HG02973 (cell line): ENCODE results near the gene MTHFR.

Experiments used
- ATAC-seq: cut with Tn5 transposase; IDR thresholded peaks from one replicate; pipeline ENCODE4 v1.9.1; 2021; ENCODE audit warnings: moderate library complexity; ENCODE audit not compliant: unreplicated experiment

The MTHFR gene

DNA sequence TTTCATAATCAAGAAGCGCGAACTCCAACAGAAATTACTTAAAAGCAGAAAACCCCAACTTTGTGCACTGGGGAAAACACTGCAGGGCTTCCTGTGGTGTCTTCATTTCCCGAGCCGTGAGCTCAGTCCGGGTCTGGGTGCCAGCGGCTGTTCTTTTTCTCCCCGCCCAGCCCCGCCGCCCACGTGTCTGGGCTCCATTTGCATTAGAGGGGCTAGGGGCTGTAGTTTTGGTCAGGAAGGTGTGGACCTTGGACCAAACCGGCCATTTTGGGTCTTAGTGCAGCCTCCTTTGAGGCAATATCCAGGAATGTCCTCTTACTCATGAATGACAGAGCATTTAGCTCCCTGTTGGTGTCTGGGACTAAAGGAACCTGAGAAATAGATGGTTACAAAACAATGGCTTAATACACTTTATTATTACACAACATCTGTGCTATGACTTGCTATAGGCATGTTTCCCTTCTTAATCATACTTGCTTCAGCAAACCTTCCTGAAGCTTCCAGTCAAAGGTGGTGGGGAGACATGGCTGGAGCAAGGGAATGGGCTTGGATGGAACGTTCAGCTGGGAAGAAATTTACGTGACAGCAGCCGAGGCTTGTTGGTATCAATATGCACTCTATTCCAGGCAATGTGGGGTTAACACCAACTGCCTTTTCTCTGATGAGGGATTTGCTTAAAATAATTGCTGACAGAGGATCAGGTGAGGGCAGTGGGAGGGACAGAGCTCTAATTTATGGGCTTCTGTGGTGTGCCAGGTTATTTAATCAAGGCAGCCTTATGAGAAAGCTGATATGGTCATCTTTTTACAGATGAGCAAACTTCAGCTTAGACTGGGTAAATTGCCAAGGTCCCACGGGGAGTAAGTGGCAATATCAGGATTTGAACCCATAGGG is 68.8 kb downstream of the MTHFR start:
- no peak for ATAC-seq

DNA sequence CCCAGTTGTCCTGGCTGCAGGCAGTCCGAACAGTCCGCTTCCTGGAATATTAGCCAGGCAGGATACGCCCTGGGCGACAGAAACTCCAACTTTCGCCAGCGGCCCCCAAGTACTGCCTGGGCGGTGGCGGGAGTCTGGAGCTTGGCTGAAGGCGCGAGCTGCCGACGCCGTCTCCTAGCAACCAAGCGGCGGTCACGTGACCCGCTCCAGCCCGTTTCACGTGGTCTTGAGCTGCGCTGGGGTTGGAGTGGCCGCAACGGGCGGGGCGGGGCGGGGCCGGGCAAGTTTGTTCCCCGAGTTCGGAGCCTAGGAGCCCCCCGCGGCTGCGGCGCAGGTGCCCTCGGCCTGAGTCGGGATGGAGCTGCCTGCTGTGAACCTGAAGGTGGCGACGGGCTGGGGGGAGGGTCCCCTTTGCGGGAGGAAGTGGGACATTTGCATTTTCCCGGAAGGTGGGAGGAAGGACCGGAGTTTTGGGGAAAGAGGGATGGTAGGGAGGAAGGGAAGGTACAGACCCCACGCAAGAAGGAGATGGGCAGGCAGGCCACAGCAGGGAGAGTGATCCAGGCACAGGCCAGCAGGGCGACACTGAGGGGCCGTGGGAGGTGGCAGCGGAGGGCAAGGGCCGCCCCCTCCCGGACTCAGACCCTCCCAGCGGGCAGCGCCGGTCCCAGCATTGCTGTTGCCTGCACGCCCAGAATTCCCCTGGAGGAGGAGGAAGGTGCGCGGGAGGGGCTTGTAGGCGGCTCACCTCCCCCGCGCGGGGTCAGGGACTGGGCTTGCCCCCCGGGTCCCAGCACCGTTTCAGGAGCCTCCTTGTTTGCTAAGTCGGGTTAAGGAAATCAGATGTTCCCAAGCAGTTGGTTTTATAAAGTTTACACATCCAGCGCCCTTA is 69.7 kb downstream of the MTHFR start, which contains the start of gene AGTRAP:
TSS of gene AGTRAP (plus strand) at position 283 of the 892 bp plus-strand sequence. CDS start at position 356, 73 bp downstream.
- no peak for ATAC-seq
